GM12878 (cell line): ENCODE measurements around the gene ACTA2. TPM values are rescaled to one million over a fixed set of nuclear protein-coding genes. Genes with fewer than 3 reads are reported as not detected.

Experiments
- BMI1 ChIP-seq: fragments of 450-650 bp; IDR thresholded peaks from 2 replicates; pipeline ENCODE4 v1.6.1; 2016; ENCODE audit warnings: mild to moderate bottlenecking, moderate library complexity, borderline replicate concordance
- CEBPB ChIP-seq, 2 experiments: fragments of 150-350 bp in 1 of 2; IDR thresholded peaks; 2 replicates each; pipeline ENCODE4 v1.6.1; 2012 to 2014; ENCODE audit warnings: low read depth in 2 of 2, low read length in 2 of 2, borderline replicate concordance in 1 of 2, inconsistent platforms in 1 of 2
- CUX1 ChIP-seq: IDR thresholded peaks from 2 replicates; pipeline ENCODE4 v1.6.1; 2012; ENCODE audit warnings: improper control_type of control experiment, low read depth, low read length; ENCODE audit not compliant: insufficient replicate concordance
- IRF4 ChIP-seq: IDR thresholded peaks from 2 replicates; pipeline ENCODE4 v1.6.1; 2011; ENCODE audit warnings: low read depth, low read length
- ZNF622 ChIP-seq: fragments of 450-650 bp; IDR thresholded peaks from 2 replicates; pipeline ENCODE4 v1.6.1; 2017; ENCODE audit warnings: mild to moderate bottlenecking, inconsistent platforms
- ZZZ3 ChIP-seq: IDR thresholded peaks from 2 replicates; pipeline ENCODE4 v1.6.1; 2011; ENCODE audit warnings: low read depth; ENCODE audit not compliant: control insufficient read depth, insufficient read length
- polyA plus RNA-seq, 11 experiments: library from polyadenylated mRNA; depleted of rRNA in 4 of 11; unstranded in 6 of 11; stranded (reverse) in 5 of 11; fragments of >200 nt; fragmentation: Nextera tagmentation in 4 of 11; fragmentation: Illumina TruSeq in 1 of 11; extraction: Ambion mirVana in 4 of 11; extraction: Trizol in 1 of 11; gene quantifications; 1 replicate in 1 of 11; 2 replicates in 10 of 11; pipeline versions ENCODE4 v1.2.1 to v1.2.3, GENCODE V29; 2011 to 2016; ENCODE audit warnings: inconsistent platforms in 2 of 11, missing spikeins in 2 of 11, low read depth in 1 of 11
- total RNA-seq, 4 experiments: library from RNA; depleted of rRNA in 3 of 4; stranded (reverse); fragments of >200 nt in 3 of 4; fragmentation: Illumina TruSeq in 1 of 4; extraction: Trizol in 1 of 4; gene quantifications; 2 replicates each; pipeline versions ENCODE4 v1.2.1 to v1.2.3, GENCODE V29; 2013 to 2021

The ACTA2 gene
- total and polyA plus RNA-seq, 10 of the 15 experiments (the other 5 are each of a cell fraction or from before 2014, with no cell fraction given), result 7.4 to 78.2 (median 32.4) TPM

- TF ChIP-seq CUX1 (peak; percentile 70), CEBPB (IDR thresholded peaks at IDR 0.05; ENCODE audit: borderline replicate concordance in 1 of 2, low read depth in 2 of 2, low read length in 2 of 2) (no peak), ZNF622 (no peak), ZZZ3 (no peak), BMI1 (peak; percentile 88), IRF4 (peak; percentile 93)
Measured at GRCh38 chr10:88901206-88901983, 51.2 kb downstream of the ACTA2 start (continued).
